H1 (cell line): ENCODE data around the gene MANF. TPM values are rescaled to one million over a fixed set of nuclear protein-coding genes. Genes with fewer than 3 reads are reported as not detected.

Experiments used
- CTCF ChIA-PET: fragments of 300-600 bp; sonication (Branson Sonifier 250); formaldehyde crosslinking; loops from one replicate; lab custom pipeline; 2021; ENCODE audit not compliant: partially characterized antibody; lab: Charles Lee
- POLR2A ChIA-PET: fragments of 300-600 bp; sonication (Branson Sonifier 250); formaldehyde crosslinking; loops from one replicate; lab custom pipeline; 2021; ENCODE audit warnings: inconsistent platforms; ENCODE audit not compliant: partially characterized antibody; lab: Charles Lee
- DNase-seq, 2 experiments: peaks; one replicate each; pipeline versions ENCODE4 v3.0.0 to v3.0.0-alpha.2; 2010 to 2022; ENCODE audit warnings: low spot score in 2 of 2, low read depth in 1 of 2, mixed read lengths in 1 of 2
- FAIRE-seq: peaks from 2 replicates; lab custom pipeline; 2011; peaks lifted over from hg19 to GRCh38; lab: Jason Lieb, UNC
- H2AFZ ChIP-seq: 2 replicates; pipeline ENCODE4 v1.8.1; 2012; ENCODE audit warnings: low read length, inconsistent platforms
- H2AK5ac ChIP-seq: 2 replicates; pipeline ENCODE4 v1.6.1; 2013; ENCODE audit warnings: low read depth, low read length
- H2BK120ac ChIP-seq: replicated peaks from 2 replicates; pipeline ENCODE3; 2013; ENCODE audit warnings: low read depth, low read length, inconsistent platforms
- H2BK12ac ChIP-seq: 2 replicates; pipeline ENCODE4 v1.6.1; 2013; ENCODE audit warnings: low read depth, low read length
- H2BK15ac ChIP-seq: 2 replicates; pipeline ENCODE4 v1.6.1; 2013; ENCODE audit warnings: low read length
- H2BK20ac ChIP-seq: 2 replicates; pipeline ENCODE4 v1.6.1; 2013; ENCODE audit warnings: low read length
- H2BK5ac ChIP-seq: 2 replicates; pipeline ENCODE4 v1.6.1; 2013; ENCODE audit warnings: low read depth, low read length
- H3K14ac ChIP-seq: 2 replicates; pipeline ENCODE4 v1.6.1; 2013; ENCODE audit warnings: inconsistent platforms; ENCODE audit not compliant: insufficient read length
- H3K18ac ChIP-seq: 2 replicates; pipeline ENCODE4 v1.6.1; 2013; ENCODE audit warnings: low read length; ENCODE audit errors: extremely low read depth
- H3K23ac ChIP-seq: 2 replicates; pipeline ENCODE4 v1.6.1; 2013; ENCODE audit warnings: inconsistent platforms; ENCODE audit not compliant: insufficient read length
- H3K23me2 ChIP-seq: 2 replicates; pipeline ENCODE4 v1.6.1; 2013; ENCODE audit warnings: low read depth, low read length
- H3K27ac ChIP-seq: 2 replicates; pipeline ENCODE4 v1.6.1; 2011; ENCODE audit warnings: low read depth, low read length, inconsistent platforms
- H3K27me3 ChIP-seq, 4 experiments: replicated peaks in 1 of 4; 1 replicate in 1 of 4; 2 replicates in 3 of 4; pipeline versions ENCODE4 v1.6.1 to v1.8.1; 2011 to 2013; ENCODE audit warnings: low read length in 3 of 4, mild to moderate bottlenecking in 3 of 4, inconsistent platforms in 2 of 4, mixed read lengths in 2 of 4, moderate library complexity in 1 of 4; ENCODE audit not compliant: control insufficient read depth in 3 of 4, insufficient read depth in 3 of 4; ENCODE audit errors: extremely low read depth in 1 of 4
- H3K36me3 ChIP-seq, 4 experiments: 2 replicates each; pipeline versions ENCODE4 v1.6.1 to v1.8.1; 2011 to 2013; ENCODE audit warnings: mild to moderate bottlenecking in 4 of 4, low read length in 3 of 4, moderate library complexity in 2 of 4, control low read depth in 1 of 4, inconsistent platforms in 1 of 4; ENCODE audit not compliant: insufficient read depth in 4 of 4, control insufficient read depth in 2 of 4
- H3K4ac ChIP-seq: replicated peaks from 2 replicates; pipeline ENCODE3; 2013; ENCODE audit warnings: low read length, low read depth, mixed read lengths, inconsistent platforms; ENCODE audit not compliant: insufficient read length
- H3K4me1 ChIP-seq, 4 experiments: replicated peaks in 1 of 4; 1 replicate in 1 of 4; 2 replicates in 3 of 4; pipeline versions ENCODE4 v1.6.1 to v1.8.1; 2011 to 2013; ENCODE audit warnings: low read length in 3 of 4, inconsistent platforms in 2 of 4, mixed read lengths in 1 of 4; ENCODE audit not compliant: insufficient read depth in 4 of 4, control insufficient read depth in 3 of 4
- H3K4me2 ChIP-seq, 2 experiments: 2 replicates each; pipeline versions ENCODE4 v1.6.1 to v1.8.1; 2011 to 2013; ENCODE audit warnings: low read depth in 2 of 2, low read length in 2 of 2, control low read depth in 1 of 2, inconsistent platforms in 1 of 2, mild to moderate bottlenecking in 1 of 2; ENCODE audit not compliant: insufficient read depth in 1 of 2
- H3K4me3 ChIP-seq, 4 experiments: fragments of 200-600, 300-600 bp in 1 of 4; sonication (generic), shearing (Covaris generic), sonication (Bioruptor Twin) in 1 of 4; 2 replicates each; pipeline versions ENCODE4 v1.5.1 to v1.8.1; 2011 to 2016; ENCODE audit warnings: low read length in 4 of 4, low read depth in 3 of 4, control low read depth in 2 of 4, inconsistent platforms in 2 of 4, mild to moderate bottlenecking in 2 of 4, mixed read lengths in 1 of 4, moderate library complexity in 1 of 4; ENCODE audit not compliant: insufficient read depth in 2 of 4; ENCODE audit errors: extremely low read depth in 1 of 4
- H3K56ac ChIP-seq: replicated peaks from 2 replicates; pipeline ENCODE3; 2013; ENCODE audit warnings: low read depth, mild to moderate bottlenecking, mixed read lengths, low read length, inconsistent platforms; ENCODE audit not compliant: insufficient read length
- H3K79me1 ChIP-seq: 2 replicates; pipeline ENCODE4 v1.6.1; 2013; ENCODE audit warnings: low read depth, low read length, control low read depth
- H3K79me2 ChIP-seq, 2 experiments: 2 replicates each; pipeline versions ENCODE4 v1.6.1 to v1.8.1; 2012 to 2013; ENCODE audit warnings: low read length in 2 of 2, mild to moderate bottlenecking in 2 of 2, inconsistent platforms in 1 of 2; ENCODE audit not compliant: insufficient read depth in 2 of 2, control insufficient read depth in 1 of 2
- H3K9ac ChIP-seq, 4 experiments: replicated peaks in 1 of 4; 1 replicate in 1 of 4; 2 replicates in 3 of 4; pipeline versions ENCODE4 v1.6.1 to v1.8.1; 2011 to 2013; ENCODE audit warnings: low read depth in 3 of 4, low read length in 3 of 4, control low read depth in 2 of 4, mild to moderate bottlenecking in 2 of 4, moderate library complexity in 2 of 4, inconsistent platforms in 1 of 4; ENCODE audit errors: extremely low read depth in 1 of 4
- H3K9me3 ChIP-seq, 2 experiments: 2 replicates each; pipeline versions ENCODE4 v1.6.1 to v1.8.1; 2012 to 2013; ENCODE audit warnings: mild to moderate bottlenecking in 2 of 2, moderate library complexity in 2 of 2, control low read depth in 1 of 2, inconsistent platforms in 1 of 2, low read depth in 1 of 2, low read length in 1 of 2, mixed read lengths in 1 of 2; ENCODE audit not compliant: insufficient read depth in 2 of 2
- H4K20me1 ChIP-seq, 2 experiments: replicated peaks in 1 of 2; 2 replicates each; pipeline versions ENCODE3 to v1.8.1; 2011 to 2013; ENCODE audit warnings: inconsistent platforms in 2 of 2, low read length in 2 of 2, mild to moderate bottlenecking in 1 of 2; ENCODE audit not compliant: insufficient read depth in 2 of 2, control insufficient read depth in 1 of 2
- H4K5ac ChIP-seq: 2 replicates; pipeline ENCODE4 v1.6.1; 2013; ENCODE audit warnings: low read length, low read depth, mixed read lengths, inconsistent platforms; ENCODE audit not compliant: insufficient read length
- H4K8ac ChIP-seq: 2 replicates; pipeline ENCODE4 v1.8.0; 2013; ENCODE audit warnings: mild to moderate bottlenecking, moderate library complexity, low read length, inconsistent platforms; ENCODE audit not compliant: insufficient read depth; ENCODE audit errors: extremely low read depth
- H4K91ac ChIP-seq: replicated peaks from 2 replicates; pipeline ENCODE3; 2013; ENCODE audit warnings: low read length, mixed read lengths, inconsistent platforms; ENCODE audit not compliant: insufficient read length
- CHD2 ChIP-seq: IDR thresholded peaks from 2 replicates; pipeline ENCODE4 v1.6.1; 2012; ENCODE audit warnings: low read length, improper control_type of control experiment
- KDM1A ChIP-seq: fragments of 200-600, 300-600 bp; sonication (generic); IDR thresholded peaks from 2 replicates; pipeline ENCODE4 v1.7.1; 2016; ENCODE audit warnings: mild to moderate bottlenecking, low read length, borderline replicate concordance
- SP2 ChIP-seq: IDR thresholded peaks from 2 replicates; pipeline ENCODE4 v1.6.1; 2012; ENCODE audit warnings: mild to moderate bottlenecking, low read length, inconsistent platforms
- USF2 ChIP-seq: IDR thresholded peaks from 2 replicates; pipeline ENCODE4 v1.6.1; 2011; ENCODE audit warnings: low read length, improper control_type of control experiment
- ZNF274 ChIP-seq: IDR thresholded peaks from 2 replicates; pipeline ENCODE4 v1.7.0; 2012; ENCODE audit warnings: low read length, borderline replicate concordance; ENCODE audit errors: extremely low read depth
- WGBS, 2 experiments: shearing (Covaris generic) in 1 of 2; methylation state at CpG; one replicate each; pipeline versions ENCODE4 v1.1.6 to v1.1.7; 2013 to 2015; ENCODE audit warnings: low lambda C conversion rate in 2 of 2, mixed read lengths in 2 of 2, inconsistent platforms in 1 of 2, low coverage in 1 of 2, missing lambda C conversion rate in 1 of 2; ENCODE audit not compliant: insufficient replicate concordance in 2 of 2, insufficient coverage in 1 of 2, insufficient read length in 1 of 2; ENCODE audit errors: extremely low coverage in 1 of 2, missing lambda C conversion rate in 1 of 2; 5-methylcytosine and 5-hydroxymethylcytosine counted together
- polyA plus RNA-seq, 7 experiments: library from polyadenylated mRNA; depleted of rRNA in 3 of 7; stranded (reverse) in 5 of 7; unstranded in 2 of 7; fragments of >200 nt in 5 of 7; fragments of 200-250 nt in 2 of 7; gene quantifications; 1 replicate in 5 of 7; 2 replicates in 1 of 7; 4 replicates in 1 of 7; pipeline versions ENCODE4 v1.2.1 to v1.2.3, GENCODE V29; 2011 to 2013; ENCODE audit warnings: missing spikeins in 2 of 7, mixed read lengths in 2 of 7
- total RNA-seq: library from RNA; stranded (reverse); fragmentation: NEBNext Ultra II Directional; extraction: Animal tissue kit (Norgen Biotek cat#: 25700); gene quantifications from 2 replicates; pipeline ENCODE4 v1.2.1, GENCODE V29; 2021
- TF ChIP-seq, protein P1 (sequence below): IDR thresholded peaks from 2 replicates; pipeline ENCODE4 v1.6.1; 2012; ENCODE audit warnings: inconsistent platforms

The MANF gene
- total and polyA plus RNA-seq, 2 of the 8 experiments (the other 6 are each of a cell fraction or from before 2014, with no cell fraction given): 37.5 to 159 TPM

GRCh38 chr3:51385621-51386091, 565 bp downstream of the MANF start:
- Histone ChIP-seq H4K20me1 (peaks cover 13 to 23% of the 10 kb centered on the region in 2 experiments), H2AFZ (no peak overlapping the region), H2BK120ac (no peak overlapping the region), H2BK5ac (peak overlapping the region; percentile 18; the same call in 1 of the 2 replicates), H3K56ac (no peak overlapping the region), H3K9ac (peak overlapping the region; percentile 69 to 93 (median 81)), H3K23me2 (peaks cover 3% of the 10 kb centered on the region; the same call in 1 of the 2 replicates), H3K27ac (peak overlapping the region; percentile 21; the same call in 1 of the 2 replicates), H2BK20ac (no peak overlapping the region), H3K9me3 (no peaks in the 10 kb centered on the region), H3K4me1 (peaks cover 4 to 23% (median 7%) of the 10 kb centered on the region in 4 experiments), H4K5ac (peak overlapping the region; percentile 21), H3K36me3 (peaks cover 12 to 39% (median 21%) of the 10 kb centered on the region in 4 experiments), H3K14ac (no peak overlapping the region), H3K18ac (peak overlapping the region; percentile 68; the same call in 1 of the 2 replicates), H3K79me2 (peaks cover 10 to 34% of the 10 kb centered on the region in 2 experiments), H3K27me3 (no peaks in the 10 kb centered on the region), H3K79me1 (peaks cover 2% of the 10 kb centered on the region; the same call in 1 of the 2 replicates), H3K23ac (no peak overlapping the region), H4K8ac (peak overlapping the region; percentile 75; the same call in 1 of the 2 replicates), H2BK15ac (no peak overlapping the region), H2AK5ac (no peak overlapping the region), H3K4me3 (peak overlapping the region; percentile 88 to 99 (median 96)), H2BK12ac (no peak overlapping the region), H3K4ac (no peak overlapping the region), H3K4me2 (peak overlapping the region; percentile 84 to 95), H4K91ac (no peak overlapping the region)
- WGBS, 2 experiments: 7% methylated on average over 16 of the region's 18 CpGs; no CpG with 5 or more reads in 1 of the 2 experiments
- ChIA-PET POLR2A (interaction anchor here (0.7 to 2.8 kb wide), 15 partner anchors 10 to 817 kb away, joined by 3 to 23 read pairs (median 4); partner anchors contain the start of genes DCAF1, HEMK1 and MAPKAPK3), CTCF (interaction anchor here (1.1 to 7.2 kb wide), 2 partner anchors 414 to 770 kb away, joined by 3 to 53 read pairs; partner anchors contain the start of gene MAPKAPK3)
- no peak for DNase-seq
- TF ChIP-seq CHD2 (no peak), SP2 (no peak), ZNF274 (no peak), KDM1A (no peak), USF2 (no peak)
- TF ChIP-seq, protein P1, sequence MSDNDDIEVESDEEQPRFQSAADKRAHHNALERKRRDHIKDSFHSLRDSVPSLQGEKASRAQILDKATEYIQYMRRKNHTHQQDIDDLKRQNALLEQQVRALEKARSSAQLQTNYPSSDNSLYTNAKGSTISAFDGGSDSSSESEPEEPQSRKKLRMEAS: peak; percentile 42; the same call in 1 of the 2 replicates
- no peak for FAIRE-seq
